ENCODE measurements around the gene LRRC4C.

- no peak for TF ChIP-seq POLR2A (IDR thresholded peaks at IDR 0.05; ENCODE audit: low read length)
- no peak for TF ChIP-seq GATA1 (IDR thresholded peaks at IDR 0.05; ENCODE audit: low read depth, low read length)
Measured at GRCh38 chr11:40285558-40285957, 1173.9 kb downstream of the LRRC4C start.
